ENCODE measurements around the gene CAB39L.

CAB39L gene

GRCh38 chr13:49369866-49370265, 74.0 kb downstream of the CAB39L start:
- TF ChIP-seq, protein P1, sequence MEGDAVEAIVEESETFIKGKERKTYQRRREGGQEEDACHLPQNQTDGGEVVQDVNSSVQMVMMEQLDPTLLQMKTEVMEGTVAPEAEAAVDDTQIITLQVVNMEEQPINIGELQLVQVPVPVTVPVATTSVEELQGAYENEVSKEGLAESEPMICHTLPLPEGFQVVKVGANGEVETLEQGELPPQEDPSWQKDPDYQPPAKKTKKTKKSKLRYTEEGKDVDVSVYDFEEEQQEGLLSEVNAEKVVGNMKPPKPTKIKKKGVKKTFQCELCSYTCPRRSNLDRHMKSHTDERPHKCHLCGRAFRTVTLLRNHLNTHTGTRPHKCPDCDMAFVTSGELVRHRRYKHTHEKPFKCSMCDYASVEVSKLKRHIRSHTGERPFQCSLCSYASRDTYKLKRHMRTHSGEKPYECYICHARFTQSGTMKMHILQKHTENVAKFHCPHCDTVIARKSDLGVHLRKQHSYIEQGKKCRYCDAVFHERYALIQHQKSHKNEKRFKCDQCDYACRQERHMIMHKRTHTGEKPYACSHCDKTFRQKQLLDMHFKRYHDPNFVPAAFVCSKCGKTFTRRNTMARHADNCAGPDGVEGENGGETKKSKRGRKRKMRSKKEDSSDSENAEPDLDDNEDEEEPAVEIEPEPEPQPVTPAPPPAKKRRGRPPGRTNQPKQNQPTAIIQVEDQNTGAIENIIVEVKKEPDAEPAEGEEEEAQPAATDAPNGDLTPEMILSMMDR (IDR thresholded peaks at IDR 0.05; ENCODE audit: low read depth, low read length), result no peak
- no peak overlapping the region for H3K4me3 ChIP-seq (ENCODE audit: low read depth, low read length)

- H3K4me3 ChIP-seq (ENCODE audit: low read depth, low read length), result no peak overlapping the region
- TF ChIP-seq, protein P1 (IDR thresholded peaks at IDR 0.05; ENCODE audit: low read depth, low read length), result no peak
Observed at GRCh38 chr13:49368688-49369087, 75.2 kb downstream of the CAB39L start.

GRCh38 chr13:49367640-49368422, 76.0 kb downstream of the CAB39L start:
- TF ChIP-seq, protein P1 (IDR thresholded peaks at IDR 0.05; ENCODE audit: low read depth, low read length), result no peak
- H3K4me3 ChIP-seq (ENCODE audit: low read depth, low read length), result no peak overlapping the region

DNA sequence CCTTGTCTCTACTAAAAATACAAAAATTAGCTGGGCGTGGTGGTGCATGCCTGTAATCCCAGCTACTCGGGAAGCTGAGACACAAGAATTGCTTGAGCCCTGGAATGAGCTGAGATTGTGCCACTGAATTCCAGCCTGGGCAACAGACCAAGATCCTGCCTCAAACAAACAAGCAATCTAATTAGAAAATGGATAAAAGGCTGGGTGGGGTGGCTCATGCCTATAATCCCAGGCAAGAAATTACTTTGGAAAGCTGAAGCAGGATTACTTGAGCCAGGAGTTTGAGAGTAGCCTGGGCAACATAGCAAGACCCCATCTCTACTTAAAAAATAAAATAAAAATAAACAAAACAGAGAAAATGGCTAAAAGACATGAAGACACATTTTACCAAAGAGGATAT, 77.0 kb downstream of the CAB39L start:
- TF ChIP-seq, protein P1 (IDR thresholded peaks at IDR 0.05; ENCODE audit: low read depth, low read length), result no peak
- no peak overlapping the region for H3K4me3 ChIP-seq (ENCODE audit: low read depth, low read length)

DNA sequence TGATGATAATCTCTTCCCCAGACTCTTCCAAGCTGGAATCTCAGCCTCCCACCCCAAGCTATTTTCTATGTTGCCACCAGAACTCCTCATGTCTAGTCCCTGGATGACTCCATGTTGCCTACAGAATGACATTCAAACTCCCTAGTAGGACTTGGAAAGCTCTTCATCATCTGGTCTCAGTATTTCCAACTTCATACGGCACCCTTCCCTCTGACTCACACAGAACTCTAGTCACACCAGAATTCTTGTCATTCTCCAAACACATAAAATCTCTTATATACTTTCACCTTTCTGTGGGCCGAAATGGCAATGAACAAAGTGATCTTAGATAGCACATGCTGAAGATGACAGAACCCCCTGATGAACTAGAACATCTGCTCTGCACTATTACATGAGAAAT, 86.2 kb downstream of the CAB39L start:
- TF ChIP-seq, protein P1 (IDR thresholded peaks at IDR 0.05; ENCODE audit: low read depth, low read length), result no peak
- H3K4me3 ChIP-seq (ENCODE audit: low read depth, low read length), result no peak overlapping the region

- TF ChIP-seq, protein P1 (IDR thresholded peaks at IDR 0.05; ENCODE audit: low read depth, low read length), result no peak
- H3K4me3 ChIP-seq (ENCODE audit: low read depth, low read length), result no peak overlapping the region
Observed at GRCh38 chr13:49356223-49356622, 87.6 kb downstream of the CAB39L start.

DNA sequence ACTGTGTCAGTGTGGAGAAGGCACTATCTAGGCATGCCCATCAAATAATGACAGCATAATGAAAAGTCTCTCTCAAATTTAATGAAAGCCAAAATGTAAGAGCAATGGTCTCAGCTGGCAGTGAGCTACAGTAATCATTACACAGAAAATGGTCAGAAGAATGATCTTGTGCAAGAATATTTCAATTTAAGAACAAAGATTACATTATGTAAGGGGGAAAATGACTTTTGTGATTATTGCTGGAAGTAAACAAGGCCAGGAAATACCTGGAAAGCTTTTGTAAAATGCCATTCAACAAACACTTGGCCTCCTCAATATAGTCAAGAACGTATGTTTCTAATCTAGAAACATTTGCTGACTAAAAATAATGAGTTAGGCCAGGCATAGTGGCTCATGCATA, 89.1 kb downstream of the CAB39L start:
- TF ChIP-seq, protein P1 (IDR thresholded peaks at IDR 0.05; ENCODE audit: low read depth, low read length), result no peak

More for the DNA sequence above, 89.1 kb downstream of the CAB39L start:
- H3K4me3 ChIP-seq (ENCODE audit: low read depth, low read length), result no peak overlapping the region

Data from WI38 (cell line).